Endothelial cell of umbilical vein (primary cell): ENCODE results near the gene BCL2L2. TPM values are rescaled to one million over a fixed set of nuclear protein-coding genes. Genes with fewer than 3 reads are reported as not detected.
A peak's percentile ranks its signal among the peaks of the same experiment; 100 is the strongest.

ENCODE experiments used
- BruUV-seq: library from RNA; stranded (reverse); fragments of 400-500 nt; replicated peaks from 2 replicates; lab custom pipeline; 2021; lab: Mats Ljungman, UMichigan
- CTCF ChIA-PET: fragments of 300-600, 350-600 bp; sonication (Branson Sonifier 250); formaldehyde crosslinking; loops from one replicate; lab custom pipeline; 2021; ENCODE audit warnings: antibody characterized with exemption, inconsistent platforms; lab: Charles Lee
- POLR2A ChIA-PET: fragments of 300-600, 350-600 bp; sonication (Branson Sonifier 250); formaldehyde crosslinking; loops from one replicate; lab custom pipeline; 2021; ENCODE audit warnings: antibody characterized with exemption, inconsistent platforms; lab: Charles Lee
- DNase-seq: peaks from one replicate; pipeline ENCODE4 v3.0.0-alpha.2; 2011; ENCODE audit warnings: low read depth, low spot score
- FAIRE-seq: peaks from 2 replicates; lab custom pipeline; 2011; peaks lifted over from hg19 to GRCh38; lab: Jason Lieb, UNC
- H2AFZ ChIP-seq: 2 replicates; pipeline ENCODE4 v1.6.0; 2012; ENCODE audit warnings: low read depth, low read length, control low read depth, inconsistent platforms
- H3K27ac ChIP-seq: 2 replicates; pipeline ENCODE4 v1.5.1; 2011; ENCODE audit warnings: low read depth, mild to moderate bottlenecking, control low read depth, low read length, moderate library complexity; ENCODE audit not compliant: insufficient read depth
- H3K27me3 ChIP-seq, 2 experiments: 2 replicates each; pipeline versions ENCODE4 v1.6.0 to v1.6.1; 2011; ENCODE audit warnings: low read length in 2 of 2, mixed read lengths in 1 of 2; ENCODE audit not compliant: control insufficient read depth in 2 of 2, insufficient read depth in 2 of 2
- H3K36me3 ChIP-seq, 2 experiments: 2 replicates in 1 of 2; 3 replicates in 1 of 2; pipeline ENCODE4 v1.5.1; 2011; ENCODE audit warnings: low read length in 2 of 2, mild to moderate bottlenecking in 1 of 2, moderate library complexity in 1 of 2; ENCODE audit not compliant: control insufficient read depth in 2 of 2, insufficient read depth in 2 of 2; ENCODE audit errors: extremely low read depth in 1 of 2
- H3K4me1 ChIP-seq: 3 replicates; pipeline ENCODE4 v1.5.1; 2011; ENCODE audit warnings: mild to moderate bottlenecking, low read length; ENCODE audit not compliant: control insufficient read depth, insufficient read depth; ENCODE audit errors: extremely low read depth
- H3K4me2 ChIP-seq: 2 replicates; pipeline ENCODE4 v1.6.1; 2011; ENCODE audit warnings: low read length, control low read depth, mixed read lengths; ENCODE audit not compliant: insufficient read depth
- H3K4me3 ChIP-seq, 3 experiments: fragments of 200-600 bp in 1 of 3; sonication (generic), shearing (Covaris generic) in 1 of 3; replicated peaks in 1 of 3; 2 replicates each; pipeline ENCODE4 v1.5.1; 2011 to 2016; ENCODE audit warnings: control low read depth in 3 of 3, low read length in 3 of 3, mild to moderate bottlenecking in 2 of 3, inconsistent platforms in 1 of 3, low read depth in 1 of 3, moderate library complexity in 1 of 3; ENCODE audit not compliant: insufficient read depth in 1 of 3
- H3K79me2 ChIP-seq: 2 replicates; pipeline ENCODE4 v1.6.0; 2012; ENCODE audit warnings: low read length, inconsistent platforms; ENCODE audit not compliant: control insufficient read depth, insufficient read depth
- H3K9ac ChIP-seq: replicated peaks from 2 replicates; pipeline ENCODE3; 2011; ENCODE audit warnings: low read length, control low read depth; ENCODE audit not compliant: insufficient read depth; ENCODE audit errors: extremely low read depth
- H3K9me1 ChIP-seq: replicated peaks from 3 replicates; pipeline ENCODE4 v1.6.0; 2011; ENCODE audit warnings: mild to moderate bottlenecking, low read length; ENCODE audit not compliant: control insufficient read depth, insufficient read depth; ENCODE audit errors: extremely low read depth
- H3K9me3 ChIP-seq: replicated peaks from 2 replicates; pipeline ENCODE4 v1.5.1; 2012; ENCODE audit warnings: low read length, inconsistent platforms; ENCODE audit not compliant: control insufficient read depth, insufficient read depth
- H4K20me1 ChIP-seq: replicated peaks from 2 replicates; pipeline ENCODE3; 2011; ENCODE audit warnings: mild to moderate bottlenecking, low read length; ENCODE audit not compliant: control insufficient read depth, insufficient read depth; ENCODE audit errors: extremely low read depth
- EZH2 ChIP-seq: IDR thresholded peaks from 2 replicates; pipeline ENCODE4 v1.6.1; 2012; ENCODE audit warnings: borderline replicate concordance, low read depth, mild to moderate bottlenecking, moderate library complexity, low read length, inconsistent platforms; ENCODE audit not compliant: severe bottlenecking
- FOS ChIP-seq: IDR thresholded peaks from 2 replicates; pipeline ENCODE4 v1.6.1; 2011; ENCODE audit warnings: mild to moderate bottlenecking, low read length, moderate library complexity, borderline replicate concordance; ENCODE audit not compliant: insufficient read depth
- JUN ChIP-seq: IDR thresholded peaks from 2 replicates; pipeline ENCODE4 v1.6.1; 2011; ENCODE audit warnings: borderline replicate concordance, low read depth; ENCODE audit not compliant: insufficient read length, insufficient read depth
- POLR2A ChIP-seq: IDR thresholded peaks from 2 replicates; pipeline ENCODE4 v1.6.1; 2012; ENCODE audit warnings: low read depth, mild to moderate bottlenecking, control low read depth, low read length
- POLR2AphosphoS5 ChIP-seq: IDR thresholded peaks from 2 replicates; pipeline ENCODE4 v1.6.1; 2012; ENCODE audit warnings: low read depth, mild to moderate bottlenecking, control low read depth, low read length, moderate library complexity; ENCODE audit not compliant: insufficient read depth
- dilution Hi-C: fragments of 300-500 bp; cut with MboI; formaldehyde crosslinking; loops from one replicate; pipeline ENCODE4 v1.15.0; 2019; ENCODE audit warnings: low sequenced_read_pairs; ENCODE audit not compliant: extremely low pct_ligation_motif_present
- intact Hi-C: fragments of 100-400 bp; cut with micrococcal nuclease; formaldehyde crosslinking; loops from one replicate; pipeline ENCODE4 v1.10.0; 2022
- polyA plus RNA-seq, 4 experiments: library from polyadenylated mRNA; depleted of rRNA in 3 of 4; stranded (reverse) in 3 of 4; unstranded in 1 of 4; fragments of >200 nt; gene quantifications; 2 replicates each; pipeline versions ENCODE4 v1.2.1 to v1.2.3, GENCODE V29; 2011 to 2012; ENCODE audit warnings: missing spikeins in 1 of 4
- total RNA-seq: library from RNA; stranded (reverse); gene quantifications from 2 replicates; pipeline ENCODE4 v1.2.3, GENCODE V29; 2021

BCL2L2 gene
- total and polyA plus RNA-seq, 2 donors (not counting 3 experiments of a cell fraction or from before 2014, with no cell fraction given), result 19.9 to 24.3 TPM

DNA sequence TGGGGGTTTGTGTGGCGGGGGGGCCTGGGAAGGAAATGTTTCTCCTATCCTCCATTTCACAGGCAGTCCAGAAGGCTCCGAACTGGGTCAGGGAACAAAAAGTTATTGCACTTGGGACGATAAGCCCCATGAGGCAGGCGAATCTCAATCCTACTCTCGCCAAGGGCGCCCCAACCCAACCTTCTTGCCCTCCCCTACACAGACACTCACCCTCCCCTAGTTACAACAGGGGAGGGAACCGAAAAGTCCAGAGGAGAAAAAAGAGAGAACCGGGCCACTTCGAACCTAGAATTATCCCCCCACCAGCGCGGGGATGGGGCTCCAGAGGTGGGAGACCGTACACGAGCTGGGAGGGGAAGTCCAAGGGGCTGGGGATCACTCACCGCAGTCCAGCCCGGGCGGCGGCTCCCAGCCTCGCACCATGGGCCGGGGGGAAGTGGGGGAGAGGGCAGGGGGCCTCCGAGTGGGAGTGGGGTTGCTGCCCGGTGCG is 21.1 kb upstream of the BCL2L2 start:
- Histone ChIP-seq H3K36me3 (no peaks in the 10 kb centered on the region), H3K27me3 (peaks cover 2 to 12% of the 10 kb centered on the region in 2 experiments), H3K9me3 (no peaks in the 10 kb centered on the region), H3K9ac (peak overlapping the region; percentile 82), H3K79me2 (peaks cover 14% of the 10 kb centered on the region), H3K4me3 (peak overlapping the region; percentile 79 to 98 (median 94)), H3K27ac (peak overlapping the region; percentile 62), H2AFZ (peak overlapping the region; percentile 93), H3K4me1 (peaks cover 21% of the 10 kb centered on the region), H3K9me1 (no peaks in the 10 kb centered on the region), H3K4me2 (peak overlapping the region; percentile 96), H4K20me1 (no peaks in the 10 kb centered on the region)
- TF ChIP-seq FOS (no peak), POLR2AphosphoS5 (no peak), EZH2 (no peak)
- BruUV-seq, result no TSS peak
- no peak for FAIRE-seq
- dilution Hi-C loops (no loop called here), intact Hi-C loops (loop anchor here (1.0 to 2.0 kb wide), 4 partner anchors 10 to 184 kb away; partner anchors contain the start of genes NGDN and PABPN1)
- ChIA-PET CTCF (interaction anchor here (1.3 to 4.7 kb wide), 5 partner anchors 9 to 165 kb away, joined by 3 to 36 read pairs (median 9); no protein-coding TSS in a partner anchor), POLR2A (no interaction called here)
- DNase-seq, result no peak

- dilution Hi-C loops, result no loop called here
- Histone ChIP-seq H3K4me3 (peak within 1 kb of the TSS; percentile 79 to 98 (median 94)), H3K4me2 (peak within 1 kb of the TSS; percentile 96), H3K79me2 (peaks cover 14% of the 10 kb centered on the region), H3K9ac (peak within 1 kb of the TSS; percentile 82), H2AFZ (peak within 1 kb of the TSS; percentile 93), H3K27ac (peak within 1 kb of the TSS; percentile 65), H3K27me3 (peaks cover 2 to 12% of the 10 kb centered on the region in 2 experiments), H3K4me1 (peaks cover 21% of the 10 kb centered on the region), H3K9me1 (no peaks in the 10 kb centered on the region), H3K9me3 (no peaks in the 10 kb centered on the region), H3K36me3 (no peaks in the 10 kb centered on the region), H4K20me1 (no peaks in the 10 kb centered on the region)
- DNase-seq, result peak; percentile 99
- intact Hi-C loops, result loop anchor here (1.0 to 2.0 kb wide), 4 partner anchors 9 to 183 kb away; partner anchors contain the start of genes NGDN and PABPN1
- FAIRE-seq, result peak; percentile 97
- ChIA-PET CTCF (interaction anchor here (0.8 to 4.7 kb wide), 9 partner anchors 8 to 166 kb away, joined by 3 to 36 read pairs (median 4); partner anchors contain the start of gene PABPN1), POLR2A (interaction anchor here (1.1 kb wide), 1 partner anchor 15 kb away, joined by 5 read pairs; no protein-coding TSS in a partner anchor)
- no peak for TF ChIP-seq FOS
- TF ChIP-seq POLR2AphosphoS5, result peak; percentile 40
- no peak for TF ChIP-seq JUN
- TF ChIP-seq POLR2A, result peak; percentile 84
- peak; percentile 69 for TF ChIP-seq EZH2
- TSS peak; percentile 95 for BruUV-seq
Observed at GRCh38 chr14:23286020-23286901, 20.4 kb upstream of the BCL2L2 start, which contains the start of gene HOMEZ. Gene HOMEZ (minus strand): TSS chr14:23286132. CDS start chr14:23285952, 180 bp downstream.
